GM23338 (cell line): ENCODE measurements around the gene ABHD6.

Experiments used
- CREB1 ChIP-seq: fragments of 250-450 bp; sonication (Bioruptor Pico); IDR thresholded peaks from 2 replicates; pipeline ENCODE4 v1.5.0; 2020; ENCODE audit warnings: low read depth, mild to moderate bottlenecking, moderate library complexity
- EZH2 ChIP-seq: fragments of 200-600 bp; sonication (generic); IDR thresholded peaks from one replicate; pipeline ENCODE4 v1.8.0; 2017; ENCODE audit warnings: antibody characterized with exemption, mild to moderate bottlenecking, low read depth; ENCODE audit not compliant: unreplicated experiment
- EZH2phosphoT487 ChIP-seq: fragments of 200-600 bp; sonication (generic); IDR thresholded peaks from one replicate; pipeline ENCODE4 v1.8.1; 2018; ENCODE audit warnings: antibody characterized with exemption; ENCODE audit not compliant: unreplicated experiment
- NANOG ChIP-seq: IDR thresholded peaks from 2 replicates; pipeline ENCODE4 v1.6.1; 2016; ENCODE audit warnings: antibody characterized with exemption, borderline replicate concordance
- POLR2AphosphoS5 ChIP-seq: IDR thresholded peaks from 2 replicates; pipeline ENCODE4 v1.6.1; 2016; ENCODE audit warnings: antibody characterized with exemption, low read depth
- REST ChIP-seq: IDR thresholded peaks from one replicate; pipeline ENCODE4 v1.6.1; 2018; ENCODE audit warnings: antibody characterized with exemption; ENCODE audit not compliant: unreplicated experiment
- STAT1 ChIP-seq: IDR thresholded peaks from one replicate; pipeline ENCODE4 v1.6.1; 2016; ENCODE audit warnings: antibody characterized with exemption; ENCODE audit not compliant: unreplicated experiment
- TF ChIP-seq, protein P1 (sequence below), 2 experiments: fragments of 200-600 bp in 1 of 2; sonication (generic) in 1 of 2; conservative IDR thresholded peaks; 2 replicates each; pipeline versions ENCODE4 v1.5.1 to v1.6.1; 2016 to 2017; ENCODE audit warnings: antibody characterized with exemption in 2 of 2, low read depth in 2 of 2, mild to moderate bottlenecking in 2 of 2, moderate library complexity in 1 of 2
- TF ChIP-seq, protein P2 (sequence below): IDR thresholded peaks from 2 replicates; pipeline ENCODE4 v1.6.1; 2016; ENCODE audit warnings: antibody characterized with exemption

GRCh38 chr3:58256511-58256910 lies 18.9 kb downstream of the ABHD6 start:
- TF ChIP-seq POLR2AphosphoS5 (no peak), REST (no peak), EZH2phosphoT487 (no peak), EZH2 (no peak), CREB1 (CRISPR knock-in tag) (no peak), STAT1 (no peak), NANOG (no peak)
- TF ChIP-seq, protein P1, sequence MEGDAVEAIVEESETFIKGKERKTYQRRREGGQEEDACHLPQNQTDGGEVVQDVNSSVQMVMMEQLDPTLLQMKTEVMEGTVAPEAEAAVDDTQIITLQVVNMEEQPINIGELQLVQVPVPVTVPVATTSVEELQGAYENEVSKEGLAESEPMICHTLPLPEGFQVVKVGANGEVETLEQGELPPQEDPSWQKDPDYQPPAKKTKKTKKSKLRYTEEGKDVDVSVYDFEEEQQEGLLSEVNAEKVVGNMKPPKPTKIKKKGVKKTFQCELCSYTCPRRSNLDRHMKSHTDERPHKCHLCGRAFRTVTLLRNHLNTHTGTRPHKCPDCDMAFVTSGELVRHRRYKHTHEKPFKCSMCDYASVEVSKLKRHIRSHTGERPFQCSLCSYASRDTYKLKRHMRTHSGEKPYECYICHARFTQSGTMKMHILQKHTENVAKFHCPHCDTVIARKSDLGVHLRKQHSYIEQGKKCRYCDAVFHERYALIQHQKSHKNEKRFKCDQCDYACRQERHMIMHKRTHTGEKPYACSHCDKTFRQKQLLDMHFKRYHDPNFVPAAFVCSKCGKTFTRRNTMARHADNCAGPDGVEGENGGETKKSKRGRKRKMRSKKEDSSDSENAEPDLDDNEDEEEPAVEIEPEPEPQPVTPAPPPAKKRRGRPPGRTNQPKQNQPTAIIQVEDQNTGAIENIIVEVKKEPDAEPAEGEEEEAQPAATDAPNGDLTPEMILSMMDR (conservative IDR thresholded peaks at IDR 0.05; ENCODE audit: low read depth in 2 of 2) = no peak
- TF ChIP-seq, protein P2, sequence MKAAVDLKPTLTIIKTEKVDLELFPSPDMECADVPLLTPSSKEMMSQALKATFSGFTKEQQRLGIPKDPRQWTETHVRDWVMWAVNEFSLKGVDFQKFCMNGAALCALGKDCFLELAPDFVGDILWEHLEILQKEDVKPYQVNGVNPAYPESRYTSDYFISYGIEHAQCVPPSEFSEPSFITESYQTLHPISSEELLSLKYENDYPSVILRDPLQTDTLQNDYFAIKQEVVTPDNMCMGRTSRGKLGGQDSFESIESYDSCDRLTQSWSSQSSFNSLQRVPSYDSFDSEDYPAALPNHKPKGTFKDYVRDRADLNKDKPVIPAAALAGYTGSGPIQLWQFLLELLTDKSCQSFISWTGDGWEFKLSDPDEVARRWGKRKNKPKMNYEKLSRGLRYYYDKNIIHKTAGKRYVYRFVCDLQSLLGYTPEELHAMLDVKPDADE = no peak
